ENCODE results near the gene PRKN. TPM values are rescaled to one million over a fixed set of nuclear protein-coding genes. Genes with fewer than 3 reads are reported as not detected.

The PRKN gene
- total and polyA plus RNA-seq, 2 donors (not counting 3 experiments of a cell fraction or from before 2014, with no cell fraction given), result 0.06 TPM; not detected in 1

- Histone ChIP-seq H3K9me1 (replicated peaks; ENCODE audit: control insufficient read depth, extremely low read depth, insufficient read depth, low read length) (no peaks in the 10 kb centered on the region), H3K79me2 (ENCODE audit: control insufficient read depth, insufficient read depth, low read length) (no peaks in the 10 kb centered on the region), H3K9ac (replicated peaks; ENCODE audit: extremely low read depth, insufficient read depth, low read length) (no peak overlapping the region), H3K27ac (ENCODE audit: insufficient read depth, low read depth, low read length) (no peak overlapping the region), H3K27me3 (ENCODE audit: control insufficient read depth in 2 of 2, insufficient read depth in 2 of 2, low read length in 2 of 2) (no peaks in the 10 kb centered on the region), H3K4me3 (replicated peaks in 1 of 3; ENCODE audit: insufficient read depth in 1 of 3, low read depth in 1 of 3, low read length in 3 of 3) (no peak overlapping the region), H3K9me3 (replicated peaks; ENCODE audit: control insufficient read depth, insufficient read depth, low read length) (no peaks in the 10 kb centered on the region), H3K36me3 (ENCODE audit: control insufficient read depth in 2 of 2, extremely low read depth in 1 of 2, insufficient read depth in 2 of 2, low read length in 2 of 2) (no peaks in the 10 kb centered on the region), H3K4me2 (ENCODE audit: insufficient read depth, low read length) (no peak overlapping the region), H4K20me1 (replicated peaks; ENCODE audit: control insufficient read depth, extremely low read depth, insufficient read depth, low read length) (no peaks in the 10 kb centered on the region), H2AFZ (ENCODE audit: low read depth, low read length) (no peak overlapping the region), H3K4me1 (ENCODE audit: control insufficient read depth, extremely low read depth, insufficient read depth, low read length) (no peaks in the 10 kb centered on the region)
- dilution Hi-C loops (cut with MboI; ENCODE audit: extremely low pct_ligation_motif_present, low sequenced_read_pairs) (no loop called here), intact Hi-C loops (cut with micrococcal nuclease) (no loop called here)
- no TSS peak for BruUV-seq (replicated peaks)
- POLR2A ChIA-PET, result no interaction called here
- DNase-seq (ENCODE audit: low read depth, low spot score) (no peak), FAIRE-seq (no peak)
- CTCF ChIA-PET, result no interaction called here
- TF ChIP-seq GATA2 (IDR thresholded peaks at IDR 0.05; ENCODE audit: insufficient read depth, insufficient read length, low read depth, low read length), result no peak
- TF ChIP-seq, protein P1, sequence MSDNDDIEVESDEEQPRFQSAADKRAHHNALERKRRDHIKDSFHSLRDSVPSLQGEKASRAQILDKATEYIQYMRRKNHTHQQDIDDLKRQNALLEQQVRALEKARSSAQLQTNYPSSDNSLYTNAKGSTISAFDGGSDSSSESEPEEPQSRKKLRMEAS (IDR thresholded peaks at IDR 0.05; ENCODE audit: insufficient read depth, insufficient read length), result no peak
- no peak for TF ChIP-seq POLR2AphosphoS5 (IDR thresholded peaks at IDR 0.05; ENCODE audit: insufficient read depth, low read depth, low read length)
- TF ChIP-seq EZH2 (IDR thresholded peaks at IDR 0.05; ENCODE audit: borderline replicate concordance, low read depth, low read length, severe bottlenecking), result no peak
- no peak for TF ChIP-seq JUN (IDR thresholded peaks at IDR 0.05; ENCODE audit: borderline replicate concordance, insufficient read depth, insufficient read length, low read depth)
- TF ChIP-seq FOS (IDR thresholded peaks at IDR 0.05; ENCODE audit: borderline replicate concordance, insufficient read depth, low read length), result no peak
- TF ChIP-seq MYC (IDR thresholded peaks at IDR 0.05; ENCODE audit: low read depth, low read length), result no peak
- TF ChIP-seq, protein P2, sequence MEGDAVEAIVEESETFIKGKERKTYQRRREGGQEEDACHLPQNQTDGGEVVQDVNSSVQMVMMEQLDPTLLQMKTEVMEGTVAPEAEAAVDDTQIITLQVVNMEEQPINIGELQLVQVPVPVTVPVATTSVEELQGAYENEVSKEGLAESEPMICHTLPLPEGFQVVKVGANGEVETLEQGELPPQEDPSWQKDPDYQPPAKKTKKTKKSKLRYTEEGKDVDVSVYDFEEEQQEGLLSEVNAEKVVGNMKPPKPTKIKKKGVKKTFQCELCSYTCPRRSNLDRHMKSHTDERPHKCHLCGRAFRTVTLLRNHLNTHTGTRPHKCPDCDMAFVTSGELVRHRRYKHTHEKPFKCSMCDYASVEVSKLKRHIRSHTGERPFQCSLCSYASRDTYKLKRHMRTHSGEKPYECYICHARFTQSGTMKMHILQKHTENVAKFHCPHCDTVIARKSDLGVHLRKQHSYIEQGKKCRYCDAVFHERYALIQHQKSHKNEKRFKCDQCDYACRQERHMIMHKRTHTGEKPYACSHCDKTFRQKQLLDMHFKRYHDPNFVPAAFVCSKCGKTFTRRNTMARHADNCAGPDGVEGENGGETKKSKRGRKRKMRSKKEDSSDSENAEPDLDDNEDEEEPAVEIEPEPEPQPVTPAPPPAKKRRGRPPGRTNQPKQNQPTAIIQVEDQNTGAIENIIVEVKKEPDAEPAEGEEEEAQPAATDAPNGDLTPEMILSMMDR (IDR thresholded peaks at IDR 0.05; ENCODE audit: extremely low read depth in 1 of 2, insufficient read depth in 1 of 2, low read depth in 1 of 2, low read length in 2 of 2), result no peak
- TF ChIP-seq POLR2A (IDR thresholded peaks at IDR 0.05; ENCODE audit: low read depth, low read length), result no peak
These were observed 890.7 kb downstream of the PRKN start for GRCh38 chr6:161836643-161837448.

All from endothelial cell of umbilical vein (primary cell).